SH-SY5Y (cell line): ENCODE measurements around the gene ACER1.

ENCODE experiments used
- GATA2 ChIP-seq: IDR thresholded peaks from 2 replicates; pipeline ENCODE4 v1.6.1; 2011; ENCODE audit warnings: mild to moderate bottlenecking, low read depth, low read length
- GATA3 ChIP-seq: IDR thresholded peaks from 2 replicates; pipeline ENCODE4 v1.6.1; 2011; ENCODE audit warnings: low read depth, mild to moderate bottlenecking, low read length, moderate library complexity

DNA sequence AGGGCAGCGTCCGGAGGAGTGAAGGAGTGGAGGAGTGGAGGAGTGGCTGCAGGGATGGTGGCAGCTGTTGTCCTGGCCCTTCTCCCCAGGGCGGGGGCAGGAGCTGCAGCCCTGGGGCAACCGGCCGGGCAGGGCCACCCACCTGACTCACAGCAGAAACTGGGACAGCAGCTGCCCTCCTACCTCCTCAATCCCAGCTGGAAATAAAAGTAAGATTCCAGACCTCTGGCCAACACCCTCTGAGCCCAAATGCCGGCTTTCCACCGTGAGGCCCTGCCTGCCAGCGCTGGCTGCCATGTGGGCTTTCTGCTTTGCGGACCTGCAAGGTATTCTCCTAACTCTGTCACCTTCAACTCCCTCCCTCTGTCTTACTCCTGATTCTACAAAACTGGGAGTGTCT lies 24.6 kb upstream of the ACER1 start:
- TF ChIP-seq GATA3 = no peak
- no peak for TF ChIP-seq GATA2
